ENCODE data around the gene CCDC200.
A peak's percentile ranks its signal among the peaks of the same experiment; 100 is the strongest.
"Not testable (repeated sequence)": the region's sequence is repeated elsewhere in the genome, so short reads cannot be mapped to it uniquely, and the experiment has no call there.

The CCDC200 gene

GRCh38 chr17:43215341-43215740 lies 13.1 kb downstream of the CCDC200 start:
- DNase-seq: no peak

GRCh38 chr17:43213545-43213944 lies 14.9 kb downstream of the CCDC200 start:
- DNase-seq: no peak

- DNase-seq: no peak
Observed at GRCh38 chr17:43212641-43213490, 15.6 kb downstream of the CCDC200 start.

- DNase-seq: peak; percentile 78
Observed at GRCh38 chr17:43211480-43212402, 16.7 kb downstream of the CCDC200 start, which contains the start of gene TMEM106A. Gene TMEM106A (plus strand): TSS chr17:43211875. CDS start chr17:43213042, 1,167 bp downstream.

GRCh38 chr17:43211123-43211479 lies 17.3 kb downstream of the CCDC200 start:
- peak; percentile 15 for DNase-seq

- no peak for DNase-seq
Observed at GRCh38 chr17:43210576-43210975, 17.8 kb downstream of the CCDC200 start.

GRCh38 chr17:43203013-43203412 lies 25.4 kb downstream of the CCDC200 start:
- DNase-seq: not testable (repeated sequence)

- no peak for DNase-seq
Observed at GRCh38 chr17:43200127-43200526, 28.3 kb downstream of the CCDC200 start.

GRCh38 chr17:43199633-43200032 lies 28.8 kb downstream of the CCDC200 start:
- no peak for DNase-seq

GRCh38 chr17:43193251-43193650 lies 35.2 kb downstream of the CCDC200 start:
- no peak for DNase-seq

GRCh38 chr17:43186656-43187055 lies 41.8 kb downstream of the CCDC200 start:
- DNase-seq: not testable (repeated sequence)

GRCh38 chr17:43183921-43184320 lies 44.5 kb downstream of the CCDC200 start:
- no peak for DNase-seq

GRCh38 chr17:43176119-43176570 lies 52.3 kb downstream of the CCDC200 start:
- DNase-seq: peak; percentile 19

- DNase-seq: no peak
Observed at GRCh38 chr17:43175213-43176118, 53.0 kb downstream of the CCDC200 start.

- peak; percentile 28 for DNase-seq
Observed at GRCh38 chr17:43171586-43172487, 56.6 kb downstream of the CCDC200 start.
